ENCODE results near the gene ZNF407.

ZNF407 gene

GRCh38 chr18:74775239-74775638, 177.6 kb downstream of the ZNF407 start:
- Histone ChIP-seq H2AFZ (ENCODE audit: low read depth, low read length, severe bottlenecking) (no peak overlapping the region), H3K4me2 (ENCODE audit: low read depth, low read length, poor library complexity, severe bottlenecking) (no peak overlapping the region), H3K9me2 (replicated peaks; ENCODE audit: insufficient read depth, low read length) (no peaks in the 10 kb centered on the region), H3K27me3 (ENCODE audit: low read length) (no peaks in the 10 kb centered on the region), H3K9ac (ENCODE audit: low read length) (no peak overlapping the region), H3K9me3 (ENCODE audit: insufficient read depth, low read length) (no peaks in the 10 kb centered on the region), H3K27ac (ENCODE audit: low read depth, low read length) (no peak overlapping the region), H3K4me3 (ENCODE audit: insufficient read depth, low read length, poor library complexity, severe bottlenecking) (no peak overlapping the region), H4K20me1 (ENCODE audit: low read depth, low read length) (no peaks in the 10 kb centered on the region), H3F3A (ENCODE audit: insufficient read depth) (0 out of 2 replicates have a peak, but pooled peaks cover 5% of the 10 kb centered on the region), H3K79me2 (ENCODE audit: insufficient read depth, low read length) (no peaks in the 10 kb centered on the region), H3K36me3 (ENCODE audit: low read length) (no peaks in the 10 kb centered on the region)
- TF ChIP-seq EZH2phosphoT487 (conservative IDR thresholded peaks at IDR 0.05; ENCODE audit: low read length) = no peak
- TF ChIP-seq, protein P1, sequence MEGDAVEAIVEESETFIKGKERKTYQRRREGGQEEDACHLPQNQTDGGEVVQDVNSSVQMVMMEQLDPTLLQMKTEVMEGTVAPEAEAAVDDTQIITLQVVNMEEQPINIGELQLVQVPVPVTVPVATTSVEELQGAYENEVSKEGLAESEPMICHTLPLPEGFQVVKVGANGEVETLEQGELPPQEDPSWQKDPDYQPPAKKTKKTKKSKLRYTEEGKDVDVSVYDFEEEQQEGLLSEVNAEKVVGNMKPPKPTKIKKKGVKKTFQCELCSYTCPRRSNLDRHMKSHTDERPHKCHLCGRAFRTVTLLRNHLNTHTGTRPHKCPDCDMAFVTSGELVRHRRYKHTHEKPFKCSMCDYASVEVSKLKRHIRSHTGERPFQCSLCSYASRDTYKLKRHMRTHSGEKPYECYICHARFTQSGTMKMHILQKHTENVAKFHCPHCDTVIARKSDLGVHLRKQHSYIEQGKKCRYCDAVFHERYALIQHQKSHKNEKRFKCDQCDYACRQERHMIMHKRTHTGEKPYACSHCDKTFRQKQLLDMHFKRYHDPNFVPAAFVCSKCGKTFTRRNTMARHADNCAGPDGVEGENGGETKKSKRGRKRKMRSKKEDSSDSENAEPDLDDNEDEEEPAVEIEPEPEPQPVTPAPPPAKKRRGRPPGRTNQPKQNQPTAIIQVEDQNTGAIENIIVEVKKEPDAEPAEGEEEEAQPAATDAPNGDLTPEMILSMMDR (IDR thresholded peaks at IDR 0.05; ENCODE audit: insufficient read depth, low read length, poor library complexity, severe bottlenecking) = no peak

DNA sequence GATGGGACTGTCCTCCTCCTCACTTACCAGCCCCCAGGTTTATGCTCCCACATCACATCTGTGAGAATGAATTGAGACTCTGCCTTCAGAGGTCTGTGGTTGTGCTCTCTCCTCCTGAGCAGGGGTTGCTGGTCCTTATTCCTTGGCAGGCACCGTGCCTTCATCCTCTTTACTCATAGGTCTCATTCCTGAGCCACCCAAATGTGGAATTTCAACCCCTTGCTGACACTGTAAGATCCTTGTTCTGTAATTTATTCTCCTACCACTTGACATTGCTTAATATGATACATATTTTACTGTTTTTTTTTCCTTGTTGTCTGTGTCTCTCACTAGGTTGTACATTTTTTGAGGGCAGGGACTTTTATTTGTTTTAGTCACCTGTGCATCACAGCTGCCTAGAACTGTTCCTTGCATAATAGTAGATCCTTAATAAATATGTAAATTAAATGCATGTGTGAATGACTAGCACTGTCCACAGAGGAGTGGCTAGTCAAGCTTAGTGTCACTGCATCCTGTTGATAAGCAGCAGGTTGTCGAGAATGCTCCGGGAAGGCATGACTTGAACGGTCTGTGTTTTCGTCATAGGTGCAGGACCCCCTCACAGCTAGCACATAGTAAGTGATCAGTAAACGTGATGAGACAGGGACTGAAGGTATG, 180.6 kb downstream of the ZNF407 start:
- no peaks in the 10 kb centered on the region for H3K36me3 ChIP-seq (ENCODE audit: low read length)
- H3F3A ChIP-seq (ENCODE audit: insufficient read depth) = no peaks in the 10 kb centered on the region; the same call in 1 of the 2 replicates
- H4K20me1 ChIP-seq (ENCODE audit: low read depth, low read length) = no peaks in the 10 kb centered on the region
- no peak overlapping the region for H3K4me3 ChIP-seq (ENCODE audit: insufficient read depth, low read length, poor library complexity, severe bottlenecking)
- H2AFZ ChIP-seq (ENCODE audit: low read depth, low read length, severe bottlenecking) = no peak overlapping the region
- no peaks in the 10 kb centered on the region for H3K27me3 ChIP-seq (ENCODE audit: low read length)
- no peak for TF ChIP-seq EZH2phosphoT487 (conservative IDR thresholded peaks at IDR 0.05; ENCODE audit: low read length)
- no peak overlapping the region for H3K4me2 ChIP-seq (ENCODE audit: low read depth, low read length, poor library complexity, severe bottlenecking)
- no peak overlapping the region for H3K27ac ChIP-seq (ENCODE audit: low read depth, low read length)
- H3K9me2 ChIP-seq (replicated peaks; ENCODE audit: insufficient read depth, low read length) = no peaks in the 10 kb centered on the region
- H3K79me2 ChIP-seq (ENCODE audit: insufficient read depth, low read length) = no peaks in the 10 kb centered on the region
- H3K9me3 ChIP-seq (ENCODE audit: insufficient read depth, low read length) = no peaks in the 10 kb centered on the region
- no peak overlapping the region for H3K9ac ChIP-seq (ENCODE audit: low read length)

DNA sequence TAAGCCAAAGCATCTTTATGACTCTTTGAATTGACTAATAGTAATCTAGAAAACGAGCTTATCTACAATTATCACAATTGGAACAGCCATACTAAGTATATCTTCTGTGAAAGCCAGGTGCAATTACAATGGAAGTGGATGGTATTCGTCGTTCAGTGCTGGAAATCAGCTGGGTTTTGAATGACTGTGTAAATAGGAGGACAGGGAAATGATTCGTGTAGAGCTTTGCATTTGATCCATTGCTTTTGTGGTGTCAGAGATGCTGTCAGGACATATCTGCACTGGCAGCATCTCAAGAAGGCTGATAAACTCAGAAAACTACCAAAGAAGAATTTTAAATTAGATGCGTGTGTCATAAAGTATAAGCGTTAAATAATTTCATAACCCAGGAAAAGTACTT, 187.1 kb downstream of the ZNF407 start:
- H3F3A ChIP-seq (ENCODE audit: insufficient read depth) = no peaks in the 10 kb centered on the region; the same call in 1 of the 2 replicates
- no peaks in the 10 kb centered on the region for H3K9me3 ChIP-seq (ENCODE audit: insufficient read depth, low read length)
- no peaks in the 10 kb centered on the region for H3K36me3 ChIP-seq (ENCODE audit: low read length)
- H3K27me3 ChIP-seq (ENCODE audit: low read length) = no peaks in the 10 kb centered on the region
- no peaks in the 10 kb centered on the region for H4K20me1 ChIP-seq (ENCODE audit: low read depth, low read length)
- no peak overlapping the region for H3K4me3 ChIP-seq (ENCODE audit: insufficient read depth, low read length, poor library complexity, severe bottlenecking)
- H3K27ac ChIP-seq (ENCODE audit: low read depth, low read length) = no peak overlapping the region
- H3K9ac ChIP-seq (ENCODE audit: low read length) = no peak overlapping the region
- no peak overlapping the region for H2AFZ ChIP-seq (ENCODE audit: low read depth, low read length, severe bottlenecking)
- TF ChIP-seq EZH2phosphoT487 (conservative IDR thresholded peaks at IDR 0.05; ENCODE audit: low read length) = no peak
- TF ChIP-seq, protein P1 (IDR thresholded peaks at IDR 0.05; ENCODE audit: insufficient read depth, low read length, poor library complexity, severe bottlenecking) = no peak
- H3K79me2 ChIP-seq (ENCODE audit: insufficient read depth, low read length) = no peaks in the 10 kb centered on the region
- no peak overlapping the region for H3K4me2 ChIP-seq (ENCODE audit: low read depth, low read length, poor library complexity, severe bottlenecking)
- H3K9me2 ChIP-seq (replicated peaks; ENCODE audit: insufficient read depth, low read length) = no peaks in the 10 kb centered on the region

GRCh38 chr18:74785632-74786031, 188.0 kb downstream of the ZNF407 start:
- H3K79me2 ChIP-seq (ENCODE audit: insufficient read depth, low read length) = no peaks in the 10 kb centered on the region
- H3K4me3 ChIP-seq (ENCODE audit: insufficient read depth, low read length, poor library complexity, severe bottlenecking) = no peak overlapping the region
- no peaks in the 10 kb centered on the region; the same call in 1 of the 2 replicates for H3F3A ChIP-seq (ENCODE audit: insufficient read depth)
- TF ChIP-seq, protein P1 (IDR thresholded peaks at IDR 0.05; ENCODE audit: insufficient read depth, low read length, poor library complexity, severe bottlenecking) = no peak
- no peak overlapping the region for H3K9ac ChIP-seq (ENCODE audit: low read length)
- H4K20me1 ChIP-seq (ENCODE audit: low read depth, low read length) = no peaks in the 10 kb centered on the region
- no peak overlapping the region for H2AFZ ChIP-seq (ENCODE audit: low read depth, low read length, severe bottlenecking)
- no peak overlapping the region for H3K27ac ChIP-seq (ENCODE audit: low read depth, low read length)
- H3K4me2 ChIP-seq (ENCODE audit: low read depth, low read length, poor library complexity, severe bottlenecking) = no peak overlapping the region
- no peaks in the 10 kb centered on the region for H3K9me2 ChIP-seq (replicated peaks; ENCODE audit: insufficient read depth, low read length)
- no peaks in the 10 kb centered on the region for H3K27me3 ChIP-seq (ENCODE audit: low read length)
- H3K9me3 ChIP-seq (ENCODE audit: insufficient read depth, low read length) = no peaks in the 10 kb centered on the region
- no peaks in the 10 kb centered on the region for H3K36me3 ChIP-seq (ENCODE audit: low read length)
